ENCODE measurements around the gene HLX. TPM values are rescaled to one million over a fixed set of nuclear protein-coding genes. Genes with fewer than 3 reads are reported as not detected.

HLX gene
- total and polyA plus RNA-seq, 9 of the 15 experiments (the other 6 are each of a cell fraction or from before 2014, with no cell fraction given), result 0.10 to 3.0 (median 1.6) TPM

GRCh38 chr1:220927442-220927841, 48.2 kb downstream of the HLX start (continued):
- no peak for TF ChIP-seq RBM25 (IDR thresholded peaks at IDR 0.05; ENCODE audit: low read depth, low read length, severe bottlenecking)
- TF ChIP-seq DACH1 (IDR thresholded peaks at IDR 0.05; ENCODE audit: partially characterized antibody), result no peak
- TF ChIP-seq ZNF511 (CRISPR knock-in tag; IDR thresholded peaks at IDR 0.05), result no peak
- no peak for TF ChIP-seq SMC3 (conservative IDR thresholded peaks at IDR 0.05; ENCODE audit: insufficient read depth, low read depth, low read length)
- TF ChIP-seq KLF16 (IDR thresholded peaks at IDR 0.05), result peak; percentile 92
- no peak for TF ChIP-seq ZNF140 (CRISPR knock-in tag; IDR thresholded peaks at IDR 0.05)
- peak; percentile 92 for TF ChIP-seq KDM1A (IDR thresholded peaks at IDR 0.05)
- no peak for TF ChIP-seq MCM2 (IDR thresholded peaks at IDR 0.05; ENCODE audit: low read depth)
- TF ChIP-seq ZNF584 (CRISPR knock-in tag; IDR thresholded peaks at IDR 0.05; ENCODE audit: low read depth), result no peak
- no peak for TF ChIP-seq POLR2A (conservative IDR thresholded peaks at IDR 0.05)
- no peak for TF ChIP-seq RREB1 (CRISPR knock-in tag; IDR thresholded peaks at IDR 0.05)
- no peak for TF ChIP-seq CBX3 (IDR thresholded peaks at IDR 0.05; ENCODE audit: borderline replicate concordance in 1 of 2, low read length in 2 of 2)
- no peak for TF ChIP-seq BDP1 (IDR thresholded peaks at IDR 0.05; ENCODE audit: insufficient read depth, insufficient read length)
- TF ChIP-seq SAP30 (IDR thresholded peaks at IDR 0.05; ENCODE audit: borderline replicate concordance, insufficient read depth, low read depth, low read length, poor library complexity, severe bottlenecking), result no peak
- TF ChIP-seq CHD4 (IDR thresholded peaks at IDR 0.05; ENCODE audit: insufficient read depth, insufficient replicate concordance, low read depth, low read length, poor library complexity, severe bottlenecking), result no peak
- TF ChIP-seq ZNF311 (CRISPR knock-in tag; IDR thresholded peaks at IDR 0.05), result no peak
- TF ChIP-seq HDGF (IDR thresholded peaks at IDR 0.05), result no peak
- no peak for TF ChIP-seq NR4A1 (CRISPR knock-in tag; IDR thresholded peaks at IDR 0.05)
- TF ChIP-seq NR4A1 (tag; IDR thresholded peaks at IDR 0.05), result peak; percentile 72; the same call in 1 of the 2 replicates
- TF ChIP-seq TCF3 (CRISPR knock-in tag; IDR thresholded peaks at IDR 0.05), result peak; percentile 19; the same call in 1 of the 2 replicates
- no peak for TF ChIP-seq HBP1 (CRISPR knock-in tag; IDR thresholded peaks at IDR 0.05)
- TF ChIP-seq E2F5 (CRISPR knock-in tag; IDR thresholded peaks at IDR 0.05), result no peak
- no peak for TF ChIP-seq SPI1 (IDR thresholded peaks at IDR 0.05; ENCODE audit: borderline replicate concordance, low read depth, low read length)

Data from K562 (cell line).